Smooth muscle cell (in vitro differentiated cells): ENCODE measurements around the gene CLEC14A. TPM values are rescaled to one million over a fixed set of nuclear protein-coding genes. Genes with fewer than 3 reads are reported as not detected.

Experiments used
- DNase-seq: peaks from one replicate; lab custom pipeline; 2025; ENCODE audit not compliant: unreplicated experiment; lab: John Stamatoyannopoulos, UW
- H2AFZ ChIP-seq: fragments of 200-600 bp; sonication (generic); 2 replicates; pipeline ENCODE4 v1.6.0; 2016; ENCODE audit warnings: antibody characterized with exemption, low read depth, mild to moderate bottlenecking
- H3F3A ChIP-seq: fragments of 200-600 bp; sonication (generic); 2 replicates; pipeline ENCODE4 v1.6.0; 2017; ENCODE audit warnings: antibody characterized with exemption, low read depth
- H3K27ac ChIP-seq: fragments of 200-600 bp; sonication (generic); 2 replicates; pipeline ENCODE4 v1.5.1; 2016; ENCODE audit warnings: low read depth, mild to moderate bottlenecking
- H3K27me3 ChIP-seq: fragments of 200-600 bp; sonication (generic); 2 replicates; pipeline ENCODE4 v1.6.1; 2016; ENCODE audit warnings: low read depth, mild to moderate bottlenecking
- H3K36me3 ChIP-seq: fragments of 200-600 bp; sonication (generic); 2 replicates; pipeline ENCODE4 v1.5.1; 2016; ENCODE audit warnings: low read depth
- H3K4me1 ChIP-seq: fragments of 200-600 bp; sonication (generic); 2 replicates; pipeline ENCODE4 v1.5.1; 2016; ENCODE audit warnings: low read depth
- H3K4me2 ChIP-seq: fragments of 200-600 bp; sonication (generic); 2 replicates; pipeline ENCODE4 v1.6.0; 2016; ENCODE audit warnings: mild to moderate bottlenecking
- H3K4me3 ChIP-seq: fragments of 200-600 bp; sonication (generic); 2 replicates; pipeline ENCODE4 v1.5.1; 2016; ENCODE audit warnings: mild to moderate bottlenecking
- H3K79me2 ChIP-seq: fragments of 200-600 bp; sonication (generic); 2 replicates; pipeline ENCODE4 v1.6.0; 2016; ENCODE audit warnings: low read depth, mild to moderate bottlenecking
- H3K9ac ChIP-seq: fragments of 200-600 bp; sonication (generic); 2 replicates; pipeline ENCODE4 v1.6.0; 2016; ENCODE audit warnings: low read depth
- H3K9me3 ChIP-seq: fragments of 200-600 bp; sonication (generic); replicated peaks from 2 replicates; pipeline ENCODE4 v1.5.1; 2016; ENCODE audit warnings: low read depth
- H4K20me1 ChIP-seq: fragments of 200-600 bp; sonication (generic); 2 replicates; pipeline ENCODE4 v1.6.0; 2016; ENCODE audit warnings: low read depth
- WGBS: methylation state at CpG from one replicate; pipeline ENCODE4 v1.1.7; 2016; ENCODE audit warnings: low lambda C conversion rate; 5-methylcytosine and 5-hydroxymethylcytosine counted together
- polyA plus RNA-seq: library from polyadenylated mRNA; unstranded; fragments of >200 nt; fragmentation: Nextera tagmentation; extraction: Ambion mirVana; gene quantifications from 2 replicates; pipeline ENCODE4 v1.2.1, GENCODE V29; 2016
- total RNA-seq: library from RNA; depleted of rRNA; stranded (reverse); fragments of >200 nt; gene quantifications from 2 replicates; pipeline ENCODE4 v1.2.3, GENCODE V29; 2014
- TF ChIP-seq, protein P1 (sequence below): fragments of 200-600 bp; sonication (generic); IDR thresholded peaks from 2 replicates; pipeline ENCODE4 v1.5.1; 2017; ENCODE audit warnings: borderline replicate concordance, mild to moderate bottlenecking, antibody characterized with exemption; ENCODE audit not compliant: insufficient read depth, poor library complexity, severe bottlenecking

CLEC14A gene
- total and polyA plus RNA-seq, 2 experiments from 2014 or later, result 12.0 to 23.8 TPM

DNA sequence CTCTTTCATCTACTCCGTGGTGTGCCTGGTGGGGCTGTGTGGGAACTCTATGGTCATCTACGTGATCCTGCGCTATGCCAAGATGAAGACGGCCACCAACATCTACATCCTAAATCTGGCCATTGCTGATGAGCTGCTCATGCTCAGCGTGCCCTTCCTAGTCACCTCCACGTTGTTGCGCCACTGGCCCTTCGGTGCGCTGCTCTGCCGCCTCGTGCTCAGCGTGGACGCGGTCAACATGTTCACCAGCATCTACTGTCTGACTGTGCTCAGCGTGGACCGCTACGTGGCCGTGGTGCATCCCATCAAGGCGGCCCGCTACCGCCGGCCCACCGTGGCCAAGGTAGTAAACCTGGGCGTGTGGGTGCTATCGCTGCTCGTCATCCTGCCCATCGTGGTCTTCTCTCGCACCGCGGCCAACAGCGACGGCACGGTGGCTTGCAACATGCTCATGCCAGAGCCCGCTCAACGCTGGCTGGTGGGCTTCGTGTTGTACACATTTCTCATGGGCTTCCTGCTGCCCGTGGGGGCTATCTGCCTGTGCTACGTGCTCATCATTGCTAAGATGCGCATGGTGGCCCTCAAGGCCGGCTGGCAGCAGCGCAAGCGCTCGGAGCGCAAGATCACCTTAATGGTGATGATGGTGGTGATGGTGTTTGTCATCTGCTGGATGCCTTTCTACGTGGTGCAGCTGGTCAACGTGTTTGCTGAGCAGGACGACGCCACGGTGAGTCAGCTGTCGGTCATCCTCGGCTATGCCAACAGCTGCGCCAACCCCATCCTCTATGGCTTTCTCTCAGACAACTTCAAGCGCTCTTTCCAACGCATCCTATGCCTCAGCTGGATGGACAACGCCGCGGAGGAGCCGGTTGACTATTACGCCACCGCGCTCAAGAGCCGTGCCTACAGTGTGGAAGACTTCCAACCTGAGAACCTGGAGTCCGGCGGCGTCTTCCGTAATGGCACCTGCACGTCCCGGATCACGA is 46.0 kb downstream of the CLEC14A start:
- Histone ChIP-seq H3K4me3 (peak overlapping the region; percentile 65), H3K9ac (no peak overlapping the region), H3K4me1 (peaks cover 10% of the 10 kb centered on the region), H3K4me2 (peak overlapping the region; percentile 96), H3K36me3 (no peaks in the 10 kb centered on the region), H2AFZ (peak overlapping the region; percentile 76), H3K9me3 (no peaks in the 10 kb centered on the region), H3F3A (no peaks in the 10 kb centered on the region), H3K27ac (no peak overlapping the region), H3K27me3 (peaks cover 11% of the 10 kb centered on the region), H3K79me2 (peaks cover 18% of the 10 kb centered on the region), H4K20me1 (no peaks in the 10 kb centered on the region)
- TF ChIP-seq, protein P1, sequence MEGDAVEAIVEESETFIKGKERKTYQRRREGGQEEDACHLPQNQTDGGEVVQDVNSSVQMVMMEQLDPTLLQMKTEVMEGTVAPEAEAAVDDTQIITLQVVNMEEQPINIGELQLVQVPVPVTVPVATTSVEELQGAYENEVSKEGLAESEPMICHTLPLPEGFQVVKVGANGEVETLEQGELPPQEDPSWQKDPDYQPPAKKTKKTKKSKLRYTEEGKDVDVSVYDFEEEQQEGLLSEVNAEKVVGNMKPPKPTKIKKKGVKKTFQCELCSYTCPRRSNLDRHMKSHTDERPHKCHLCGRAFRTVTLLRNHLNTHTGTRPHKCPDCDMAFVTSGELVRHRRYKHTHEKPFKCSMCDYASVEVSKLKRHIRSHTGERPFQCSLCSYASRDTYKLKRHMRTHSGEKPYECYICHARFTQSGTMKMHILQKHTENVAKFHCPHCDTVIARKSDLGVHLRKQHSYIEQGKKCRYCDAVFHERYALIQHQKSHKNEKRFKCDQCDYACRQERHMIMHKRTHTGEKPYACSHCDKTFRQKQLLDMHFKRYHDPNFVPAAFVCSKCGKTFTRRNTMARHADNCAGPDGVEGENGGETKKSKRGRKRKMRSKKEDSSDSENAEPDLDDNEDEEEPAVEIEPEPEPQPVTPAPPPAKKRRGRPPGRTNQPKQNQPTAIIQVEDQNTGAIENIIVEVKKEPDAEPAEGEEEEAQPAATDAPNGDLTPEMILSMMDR, result no peak
- no peak for DNase-seq
- WGBS, result 39% methylated on average over 69 of the region's 69 CpGs

DNA sequence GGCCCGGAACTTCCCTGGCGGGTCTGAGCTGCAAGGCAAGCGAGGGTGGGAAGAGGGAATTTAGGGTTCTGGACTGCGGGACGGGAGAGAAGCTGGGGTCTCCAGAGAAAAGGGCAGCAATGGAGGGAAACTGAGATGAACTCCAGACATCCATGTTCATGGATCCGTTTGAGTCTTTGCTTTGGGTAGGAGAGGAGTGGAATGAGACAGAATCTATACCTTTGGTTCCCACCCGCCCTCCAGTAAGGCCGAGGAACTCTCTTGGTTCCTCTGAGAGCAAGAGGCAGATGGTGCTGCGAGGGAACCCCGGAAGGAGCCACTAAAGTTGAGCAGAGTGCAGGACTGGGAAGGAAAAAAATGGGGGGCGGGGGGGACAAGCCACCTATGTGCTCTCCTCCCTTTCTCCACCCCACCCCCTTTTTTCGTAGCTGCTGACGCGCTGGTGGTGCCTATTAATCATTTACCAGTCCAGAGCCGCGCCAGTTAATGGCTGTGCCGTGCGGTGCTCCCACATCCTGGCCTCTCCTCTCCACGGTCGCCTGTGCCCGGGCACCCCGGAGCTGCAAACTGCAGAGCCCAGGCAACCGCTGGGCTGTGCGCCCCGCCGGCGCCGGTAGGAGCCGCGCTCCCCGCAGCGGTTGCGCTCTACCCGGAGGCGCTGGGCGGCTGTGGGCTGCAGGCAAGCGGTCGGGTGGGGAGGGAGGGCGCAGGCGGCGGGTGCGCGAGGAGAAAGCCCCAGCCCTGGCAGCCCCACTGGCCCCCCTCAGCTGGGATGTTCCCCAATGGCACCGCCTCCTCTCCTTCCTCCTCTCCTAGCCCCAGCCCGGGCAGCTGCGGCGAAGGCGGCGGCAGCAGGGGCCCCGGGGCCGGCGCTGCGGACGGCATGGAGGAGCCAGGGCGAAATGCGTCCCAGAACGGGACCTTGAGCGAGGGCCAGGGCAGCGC is 47.0 kb downstream of the CLEC14A start:
- Histone ChIP-seq H3K27me3 (peaks cover 11% of the 10 kb centered on the region), H3K4me2 (peak overlapping the region; percentile 96), H3K27ac (no peak overlapping the region), H3K9me3 (no peaks in the 10 kb centered on the region), H3K36me3 (no peaks in the 10 kb centered on the region), H3F3A (no peaks in the 10 kb centered on the region), H3K4me3 (peak overlapping the region; percentile 65), H4K20me1 (no peaks in the 10 kb centered on the region), H3K79me2 (peaks cover 18% of the 10 kb centered on the region), H3K4me1 (peaks cover 10% of the 10 kb centered on the region), H3K9ac (no peak overlapping the region), H2AFZ (peak overlapping the region; percentile 75)
- TF ChIP-seq, protein P1, result peak; percentile 19
- 3% methylated on average over 52 of the region's 59 CpGs for WGBS
- peak; percentile 17 for DNase-seq

DNA sequence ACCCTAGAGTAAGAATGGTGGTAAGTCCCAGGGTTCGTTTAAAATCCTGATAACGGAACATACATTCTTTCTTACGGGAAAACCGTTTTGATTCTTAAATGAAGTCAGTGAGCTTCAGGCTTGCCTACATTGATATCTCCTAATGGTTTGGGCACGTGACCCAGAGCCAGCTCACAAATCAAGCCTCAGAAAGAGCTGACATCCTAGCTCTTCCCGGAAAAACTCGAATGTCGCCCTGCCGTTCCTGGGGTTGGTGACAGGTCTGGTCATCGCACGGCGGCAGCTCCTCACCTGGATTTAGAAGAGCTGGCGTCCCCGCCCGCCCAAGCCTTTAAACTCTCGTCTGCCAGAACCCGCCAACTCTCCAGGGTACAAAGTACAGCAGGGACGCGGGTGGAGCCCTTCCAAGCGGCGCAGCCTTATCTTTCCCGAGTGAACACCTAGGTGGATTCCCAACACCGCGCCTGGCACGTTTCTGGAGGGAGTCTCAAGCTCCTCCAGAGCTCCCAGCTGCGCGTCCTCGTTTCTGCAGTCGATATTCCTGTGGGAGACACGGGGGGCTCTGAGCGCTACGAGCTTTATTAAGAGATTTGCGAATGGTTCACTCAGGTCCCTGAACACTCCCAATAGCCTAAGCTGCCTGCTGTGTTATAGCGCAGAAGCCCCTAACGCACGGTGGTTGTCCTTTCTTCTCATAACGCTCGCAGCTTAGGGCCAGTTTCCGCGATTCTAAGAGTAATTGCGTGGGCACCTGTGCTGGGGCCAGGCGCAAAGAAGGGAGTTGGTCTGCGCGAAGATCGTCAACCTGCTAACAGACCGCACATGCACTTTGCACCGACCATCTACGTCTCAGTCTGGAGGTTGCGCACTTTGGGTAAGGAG is 47.9 kb downstream of the CLEC14A start, which contains the start of gene SSTR1:
SSTR1 (plus strand) TSS at position 169 of the 882 bp plus-strand sequence. CDS start 1,486 bp downstream, outside the sequence.
- peak within 1 kb of the TSS; percentile 96 for H3K4me2 ChIP-seq
- peaks cover 10% of the 10 kb centered on the region for H3K4me1 ChIP-seq
- H3K36me3 ChIP-seq, result no peaks in the 10 kb centered on the region
- no peaks in the 10 kb centered on the region for H3F3A ChIP-seq
- H3K79me2 ChIP-seq, result peaks cover 18% of the 10 kb centered on the region
- peak within 1 kb of the TSS; percentile 75 for H2AFZ ChIP-seq
- H3K27me3 ChIP-seq, result peaks cover 11% of the 10 kb centered on the region
- no peak within 1 kb of the TSS for H3K9ac ChIP-seq
- H4K20me1 ChIP-seq, result no peaks in the 10 kb centered on the region
- TF ChIP-seq, protein P1, result no peak
- peak within 1 kb of the TSS; percentile 65 for H3K4me3 ChIP-seq
- no peak within 1 kb of the TSS for H3K27ac ChIP-seq
- H3K9me3 ChIP-seq, result no peaks in the 10 kb centered on the region
- DNase-seq, result no peak
- WGBS, result 6% methylated on average over 49 of the region's 49 CpGs
